Measurements from ENCODE around the gene SLC22A4. TPM values are rescaled to one million over a fixed set of nuclear protein-coding genes. Genes with fewer than 3 reads are reported as not detected.

Gene SLC22A4
- total RNA-seq, 1 donor from 2014 or later: 1.8 TPM

- H3K4me3 ChIP-seq (ENCODE audit: low read depth, low read length): no peak overlapping the region
- H3K36me3 ChIP-seq (ENCODE audit: control insufficient read depth, insufficient read depth, low read length): no peaks in the 10 kb centered on the region
- DNase-seq (ENCODE audit: low read depth): no peak
- no peak for TF ChIP-seq CTCF (IDR thresholded peaks at IDR 0.05; ENCODE audit: insufficient read depth, low read length, poor library complexity, severe bottlenecking)
- H3K27me3 ChIP-seq (ENCODE audit: control insufficient read depth, insufficient read depth, low read length): no peaks in the 10 kb centered on the region
Observed at GRCh38 chr5:132277971-132278853, 16.0 kb upstream of the SLC22A4 start.

GRCh38 chr5:132279801-132280200, 14.4 kb upstream of the SLC22A4 start:
- TF ChIP-seq CTCF (IDR thresholded peaks at IDR 0.05; ENCODE audit: insufficient read depth, low read length, poor library complexity, severe bottlenecking): no peak
- DNase-seq (ENCODE audit: low read depth): no peak
- H3K36me3 ChIP-seq (ENCODE audit: control insufficient read depth, insufficient read depth, low read length): no peaks in the 10 kb centered on the region
- no peak overlapping the region for H3K4me3 ChIP-seq (ENCODE audit: low read depth, low read length)
- no peaks in the 10 kb centered on the region for H3K27me3 ChIP-seq (ENCODE audit: control insufficient read depth, insufficient read depth, low read length)

- no peak for DNase-seq (ENCODE audit: low read depth)
- Histone ChIP-seq H3K27me3 (ENCODE audit: control insufficient read depth, insufficient read depth, low read length) (no peaks in the 10 kb centered on the region), H3K4me3 (ENCODE audit: low read depth, low read length) (no peak overlapping the region), H3K36me3 (ENCODE audit: control insufficient read depth, insufficient read depth, low read length) (no peaks in the 10 kb centered on the region)
- no peak for TF ChIP-seq CTCF (IDR thresholded peaks at IDR 0.05; ENCODE audit: insufficient read depth, low read length, poor library complexity, severe bottlenecking)
Observed at GRCh38 chr5:132280371-132281240, 13.6 kb upstream of the SLC22A4 start.

GRCh38 chr5:132281856-132282614, 12.2 kb upstream of the SLC22A4 start:
- Histone ChIP-seq H3K36me3 (ENCODE audit: control insufficient read depth, insufficient read depth, low read length) (no peaks in the 10 kb centered on the region), H3K4me3 (ENCODE audit: low read depth, low read length) (no peak overlapping the region), H3K27me3 (ENCODE audit: control insufficient read depth, insufficient read depth, low read length) (no peaks in the 10 kb centered on the region)
- TF ChIP-seq CTCF (IDR thresholded peaks at IDR 0.05; ENCODE audit: insufficient read depth, low read length, poor library complexity, severe bottlenecking): no peak
- no peak for DNase-seq (ENCODE audit: low read depth)

- no peak for DNase-seq (ENCODE audit: low read depth)
- Histone ChIP-seq H3K4me3 (ENCODE audit: low read depth, low read length) (no peak overlapping the region), H3K36me3 (ENCODE audit: control insufficient read depth, insufficient read depth, low read length) (no peaks in the 10 kb centered on the region), H3K27me3 (ENCODE audit: control insufficient read depth, insufficient read depth, low read length) (no peaks in the 10 kb centered on the region)
- TF ChIP-seq CTCF (IDR thresholded peaks at IDR 0.05; ENCODE audit: insufficient read depth, low read length, poor library complexity, severe bottlenecking): peak; percentile 58
Observed at GRCh38 chr5:132283423-132284043, 10.7 kb upstream of the SLC22A4 start.
